Fibroblast of villous mesenchyme (primary cell): ENCODE results near the gene CLEC3A. TPM values are rescaled to one million over a fixed set of nuclear protein-coding genes. Genes with fewer than 3 reads are reported as not detected.

Source experiments
- DNase-seq: peaks from one replicate; pipeline ENCODE4 v3.0.0-alpha.2; 2010; ENCODE audit warnings: low read depth
- H3K4me3 ChIP-seq: 2 replicates; pipeline ENCODE4 v1.5.1; 2011; ENCODE audit warnings: low read depth, mild to moderate bottlenecking, low read length
- total RNA-seq: library from RNA; depleted of rRNA; stranded (reverse); fragments of >200 nt; gene quantifications from 2 replicates; pipeline ENCODE4 v1.2.3, GENCODE V29; 2012
- TF ChIP-seq, protein P1 (sequence below): IDR thresholded peaks from 2 replicates; pipeline ENCODE4 v1.5.1; 2012; ENCODE audit warnings: low read depth, mild to moderate bottlenecking, low read length; ENCODE audit not compliant: insufficient read depth

The CLEC3A gene
- total RNA-seq, 1 donor = not detected

DNA sequence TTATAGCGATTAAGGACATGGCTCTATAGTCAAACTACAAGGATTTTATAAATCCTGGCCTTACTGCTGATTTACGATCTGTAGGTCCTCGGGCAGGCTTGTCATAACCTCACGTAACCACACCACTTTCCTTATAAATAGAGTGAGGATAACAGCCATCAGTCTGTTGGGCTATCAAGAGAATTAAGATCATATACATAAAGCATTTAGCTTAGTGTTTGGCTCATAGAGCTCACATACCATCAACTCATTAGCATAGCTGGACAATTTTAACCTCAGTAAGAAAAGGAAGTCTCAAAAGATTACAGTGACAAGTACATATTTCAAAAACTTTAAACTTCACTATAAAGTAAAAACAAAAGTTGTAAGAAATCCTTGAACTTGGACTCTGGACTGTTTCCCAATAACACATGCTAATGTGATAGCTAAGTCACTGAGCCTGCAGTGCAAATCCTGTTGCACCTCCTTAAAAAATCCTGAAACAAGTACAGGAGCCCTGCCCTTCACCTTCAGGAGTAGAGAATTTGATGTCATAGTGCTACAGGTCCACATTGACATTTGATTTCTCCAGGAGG, 20.8 kb upstream of the CLEC3A start:
- TF ChIP-seq, protein P1, sequence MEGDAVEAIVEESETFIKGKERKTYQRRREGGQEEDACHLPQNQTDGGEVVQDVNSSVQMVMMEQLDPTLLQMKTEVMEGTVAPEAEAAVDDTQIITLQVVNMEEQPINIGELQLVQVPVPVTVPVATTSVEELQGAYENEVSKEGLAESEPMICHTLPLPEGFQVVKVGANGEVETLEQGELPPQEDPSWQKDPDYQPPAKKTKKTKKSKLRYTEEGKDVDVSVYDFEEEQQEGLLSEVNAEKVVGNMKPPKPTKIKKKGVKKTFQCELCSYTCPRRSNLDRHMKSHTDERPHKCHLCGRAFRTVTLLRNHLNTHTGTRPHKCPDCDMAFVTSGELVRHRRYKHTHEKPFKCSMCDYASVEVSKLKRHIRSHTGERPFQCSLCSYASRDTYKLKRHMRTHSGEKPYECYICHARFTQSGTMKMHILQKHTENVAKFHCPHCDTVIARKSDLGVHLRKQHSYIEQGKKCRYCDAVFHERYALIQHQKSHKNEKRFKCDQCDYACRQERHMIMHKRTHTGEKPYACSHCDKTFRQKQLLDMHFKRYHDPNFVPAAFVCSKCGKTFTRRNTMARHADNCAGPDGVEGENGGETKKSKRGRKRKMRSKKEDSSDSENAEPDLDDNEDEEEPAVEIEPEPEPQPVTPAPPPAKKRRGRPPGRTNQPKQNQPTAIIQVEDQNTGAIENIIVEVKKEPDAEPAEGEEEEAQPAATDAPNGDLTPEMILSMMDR = no peak
- no peak overlapping the region for H3K4me3 ChIP-seq
- DNase-seq = peak; percentile 53

- peak; percentile 92 for DNase-seq
- H3K4me3 ChIP-seq = no peak overlapping the region
- TF ChIP-seq, protein P1 = peak; percentile 95
Measured at GRCh38 chr16:78002915-78003538, 19.3 kb upstream of the CLEC3A start.

GRCh38 chr16:78004517-78004916, 17.8 kb upstream of the CLEC3A start:
- no peak for DNase-seq
- H3K4me3 ChIP-seq = no peak overlapping the region
- TF ChIP-seq, protein P1 = no peak

GRCh38 chr16:78005881-78006280, 16.5 kb upstream of the CLEC3A start:
- no peak overlapping the region for H3K4me3 ChIP-seq
- no peak for DNase-seq
- TF ChIP-seq, protein P1 = peak; percentile 47

DNA sequence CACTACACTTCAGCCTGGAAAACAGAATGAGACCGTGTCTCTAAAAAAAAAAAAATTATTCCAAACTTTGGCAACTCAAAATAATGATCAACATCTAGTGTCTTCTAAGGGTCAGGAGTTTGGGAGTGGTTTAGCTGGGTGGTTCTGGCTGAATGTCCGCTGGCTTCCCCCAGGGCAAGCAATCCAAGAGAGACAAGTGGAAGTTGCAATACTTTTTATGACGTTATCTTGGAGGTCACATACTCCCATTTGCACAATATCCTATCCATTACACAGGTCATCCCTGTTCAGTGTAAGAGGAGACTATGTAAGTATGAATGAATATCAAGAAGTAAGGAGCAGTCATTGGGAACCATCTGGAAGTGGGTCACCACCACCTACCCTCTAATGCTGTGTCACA, 15.2 kb upstream of the CLEC3A start:
- TF ChIP-seq, protein P1 = no peak
- H3K4me3 ChIP-seq = no peak overlapping the region
- no peak for DNase-seq

DNA sequence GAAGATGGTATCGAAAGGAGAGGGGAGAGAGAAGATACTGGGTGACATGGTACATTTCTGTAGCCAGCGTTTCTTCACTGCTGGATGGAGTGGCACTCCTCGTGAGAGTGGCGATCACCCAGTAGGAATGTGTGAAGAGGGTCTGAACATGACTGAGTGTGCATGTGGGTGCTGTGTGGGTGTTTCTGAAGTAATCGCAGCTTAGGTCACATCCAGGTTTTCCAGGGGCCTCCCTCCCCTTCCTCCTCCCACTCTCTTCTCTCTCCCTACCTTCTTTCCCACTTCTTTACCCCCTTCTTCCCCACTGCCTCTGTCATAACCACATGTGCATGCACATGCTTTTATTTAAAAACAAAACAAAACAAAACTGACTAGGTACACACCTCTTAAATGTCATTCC, 1.8 kb downstream of the CLEC3A start:
- no peak overlapping the region for H3K4me3 ChIP-seq
- TF ChIP-seq, protein P1 = no peak
- DNase-seq = no peak

DNA sequence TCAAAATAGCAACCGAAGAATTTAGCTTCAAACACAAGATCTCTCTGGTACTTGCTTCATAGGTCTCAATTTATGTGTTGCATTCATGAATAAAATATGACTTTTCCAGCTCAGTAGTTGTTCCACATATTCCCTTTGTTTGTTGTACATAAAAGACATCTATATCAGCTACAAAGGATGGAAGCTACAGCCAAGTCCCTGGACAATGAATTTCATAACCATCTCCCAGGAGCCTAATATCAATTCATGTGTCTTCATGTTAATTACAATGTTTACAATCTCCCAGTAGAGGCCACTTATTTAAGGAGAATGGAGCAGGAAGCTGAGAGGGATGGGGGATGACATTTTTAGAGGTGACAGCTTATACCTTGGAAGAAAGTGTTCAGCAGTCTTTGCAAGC, 3.3 kb downstream of the CLEC3A start:
- TF ChIP-seq, protein P1 = no peak
- no peak for DNase-seq
- H3K4me3 ChIP-seq = no peak overlapping the region
